HG02571 (cell line): ENCODE results near the gene WRNIP1.

Experiments
- ATAC-seq: cut with Tn5 transposase; IDR thresholded peaks from one replicate; pipeline ENCODE4 v1.9.1; 2021; ENCODE audit warnings: mild to moderate bottlenecking, moderate library complexity; ENCODE audit not compliant: unreplicated experiment

WRNIP1 gene

DNA sequence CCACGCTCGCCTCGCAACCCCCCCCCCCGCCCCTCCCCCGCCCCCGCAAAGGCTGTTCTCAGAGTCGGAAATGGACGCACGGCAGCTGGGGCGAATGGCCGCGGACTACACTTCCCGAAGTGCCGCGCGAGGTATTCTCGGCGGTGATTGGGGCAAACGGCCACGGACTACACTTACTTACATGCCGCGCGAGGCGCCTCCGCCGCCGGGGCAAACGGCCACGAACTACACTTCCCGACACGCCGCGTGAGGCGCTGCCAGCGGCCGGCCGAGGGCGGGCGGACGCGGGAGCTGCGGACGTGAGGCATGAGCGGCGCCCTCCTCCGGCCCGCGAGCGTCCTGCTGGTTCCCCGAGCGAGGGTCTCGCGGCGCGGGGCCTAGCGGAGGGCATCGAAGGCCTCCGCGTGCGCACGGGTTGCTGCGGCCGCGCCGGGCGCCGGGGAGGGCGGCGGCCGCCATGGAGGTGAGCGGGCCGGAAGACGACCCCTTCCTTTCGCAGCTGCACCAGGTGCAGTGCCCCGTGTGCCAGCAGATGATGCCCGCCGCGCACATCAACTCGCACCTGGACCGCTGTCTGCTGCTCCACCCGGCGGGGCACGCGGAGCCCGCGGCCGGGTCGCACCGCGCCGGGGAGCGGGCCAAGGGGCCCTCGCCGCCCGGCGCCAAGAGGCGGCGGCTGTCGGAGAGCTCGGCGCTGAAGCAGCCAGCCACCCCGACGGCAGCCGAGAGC lies at the start of gene WRNIP1:
Gene WRNIP1 (plus strand): TSS at position 228 of the 730 bp plus-strand sequence. CDS start 230 bp downstream, at position 458.
- peak; percentile 86 for ATAC-seq

DNA sequence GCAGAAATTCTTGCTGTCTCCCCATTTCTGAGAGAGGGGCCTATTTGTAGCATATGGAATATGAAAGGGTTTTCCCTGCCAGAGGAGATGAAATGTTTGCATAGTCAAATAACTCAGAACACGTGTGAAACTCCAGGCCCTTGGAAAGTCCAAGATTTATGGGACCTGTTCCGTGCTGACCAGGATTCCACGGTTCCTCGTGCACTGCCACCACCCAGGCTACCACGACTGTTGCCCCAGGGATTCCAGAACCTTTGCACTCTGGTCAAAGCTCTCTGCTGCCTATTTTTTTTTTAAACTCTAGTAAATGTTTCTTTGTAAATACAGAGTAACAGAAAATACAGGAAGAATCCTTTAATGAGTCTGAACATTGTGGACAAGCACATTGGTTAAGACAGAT lies 49.5 kb upstream of the WRNIP1 start:
- no peak for ATAC-seq

DNA sequence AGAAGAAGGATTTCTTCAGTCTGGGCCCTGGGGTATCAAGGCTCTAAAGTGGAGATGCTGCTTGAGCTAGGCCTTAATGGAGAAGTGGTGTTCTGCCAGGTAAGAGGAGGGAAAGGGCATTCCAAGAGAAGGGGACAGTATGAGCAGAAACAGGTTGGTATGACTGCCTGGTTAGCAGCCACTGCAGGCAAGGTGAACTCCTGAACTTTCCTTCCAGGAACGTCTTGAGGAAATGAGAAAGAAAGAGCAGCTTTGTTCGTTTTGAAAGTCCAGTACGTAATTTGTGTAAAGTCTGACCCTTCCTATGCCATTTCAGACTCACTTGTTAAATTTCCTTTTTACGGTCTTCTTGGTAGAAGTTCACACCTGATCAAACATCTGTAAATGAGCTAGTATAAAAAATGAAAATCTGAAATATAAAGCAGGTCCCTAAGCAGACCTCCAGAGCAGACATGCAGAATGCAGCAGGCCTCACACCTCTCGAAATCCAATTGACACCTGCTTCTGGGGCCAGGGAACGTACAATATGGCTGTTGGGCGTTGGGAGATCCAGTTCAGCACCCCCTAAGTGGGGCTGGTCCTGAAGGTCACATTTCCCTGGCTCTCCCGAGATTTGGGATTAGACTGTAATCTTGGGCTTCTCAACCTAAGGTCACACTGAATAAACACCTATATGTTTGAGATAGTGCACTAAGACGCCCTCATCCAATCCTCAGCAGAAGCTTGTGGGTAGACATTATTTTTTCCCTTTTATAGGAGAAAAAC lies 48.1 kb upstream of the WRNIP1 start:
- ATAC-seq = no peak

DNA sequence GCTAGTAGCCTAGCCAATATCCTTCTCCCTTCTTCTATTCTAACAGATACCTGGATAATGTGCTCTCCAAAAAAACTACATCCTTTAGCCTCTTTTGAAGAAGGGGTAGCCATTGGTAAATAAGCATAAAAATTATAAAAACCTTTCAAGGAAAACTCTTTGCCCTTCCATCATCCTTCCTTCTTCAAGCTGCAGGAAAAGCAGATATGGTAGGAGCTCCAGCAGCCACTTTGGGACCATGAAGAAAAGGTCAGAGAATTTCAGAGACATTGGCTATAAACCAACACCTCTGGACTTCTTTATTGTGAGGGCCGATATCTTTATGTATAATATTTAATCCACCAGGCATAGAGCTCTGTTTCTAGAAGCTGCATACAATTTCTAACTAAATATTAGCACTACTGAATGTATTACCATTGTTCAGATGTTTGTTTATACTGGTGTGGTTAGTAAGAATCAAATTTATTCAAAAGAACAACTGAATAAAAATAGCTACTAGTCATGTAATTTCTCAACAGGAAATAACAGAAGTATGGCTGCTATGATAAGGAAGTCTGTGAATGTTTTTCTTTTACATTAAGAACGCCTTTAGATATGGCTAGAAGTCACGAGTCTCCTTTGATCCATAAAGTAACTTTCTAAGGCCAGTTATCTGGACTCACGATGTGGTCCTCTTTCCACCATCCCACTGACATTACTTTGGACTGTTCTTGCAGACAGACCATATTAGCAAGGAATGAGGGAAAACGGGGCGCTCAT lies 46.7 kb upstream of the WRNIP1 start:
- no peak for ATAC-seq

- ATAC-seq = no peak
These were observed 46.1 kb upstream of the WRNIP1 start for GRCh38 chr6:2719093-2719455.

DNA sequence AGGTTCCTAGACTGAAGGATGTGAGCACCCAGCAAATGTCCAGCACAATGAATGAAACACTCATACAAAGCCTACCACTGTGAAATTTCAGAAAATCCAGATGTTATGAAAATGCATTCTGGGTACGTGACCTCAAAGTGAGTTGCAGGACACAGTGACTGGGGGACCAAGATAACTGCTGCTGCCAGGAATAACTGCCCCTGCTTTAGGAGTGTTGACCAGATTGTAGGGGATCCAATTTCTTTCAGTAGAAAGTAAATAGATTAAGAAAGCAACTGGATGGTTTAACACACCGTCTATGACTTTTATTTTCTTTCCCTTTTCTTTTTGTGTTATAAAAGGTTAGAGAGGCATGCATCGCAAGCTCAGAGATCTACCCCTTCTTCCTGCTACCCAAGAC lies 44.0 kb upstream of the WRNIP1 start:
- no peak for ATAC-seq

- ATAC-seq = no peak
These were observed 39.7 kb upstream of the WRNIP1 start for GRCh38 chr6:2725364-2725988.

DNA sequence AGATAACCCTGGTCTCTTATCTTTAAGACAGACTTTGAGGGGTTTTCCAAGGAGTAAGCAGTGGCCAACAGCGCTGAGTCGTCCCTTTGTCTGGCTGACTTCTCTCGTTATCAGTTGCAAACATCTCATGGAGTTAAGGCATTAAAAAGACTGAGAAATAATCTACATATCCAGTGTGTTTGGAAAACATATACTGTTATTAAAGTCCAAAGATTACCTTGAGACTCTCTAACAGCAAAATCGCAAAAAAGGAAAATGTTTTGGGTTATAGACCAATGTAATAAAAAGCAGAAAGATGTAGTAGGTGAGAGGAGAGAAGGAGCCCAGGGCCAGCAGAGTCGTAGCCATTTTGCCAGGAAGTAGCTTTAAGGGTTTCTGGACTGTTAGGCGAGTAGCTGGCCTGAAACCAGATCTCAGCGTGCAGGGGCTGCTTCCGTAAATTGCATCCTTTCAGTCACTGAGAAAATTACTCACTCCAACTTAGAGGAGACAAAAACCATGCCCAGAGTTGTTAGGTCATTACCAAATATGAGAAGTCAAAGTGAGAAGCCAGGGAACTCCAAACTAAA lies 39.1 kb upstream of the WRNIP1 start:
- no peak for ATAC-seq

- ATAC-seq = no peak
These were observed 35.3 kb upstream of the WRNIP1 start for GRCh38 chr6:2729921-2730320.

DNA sequence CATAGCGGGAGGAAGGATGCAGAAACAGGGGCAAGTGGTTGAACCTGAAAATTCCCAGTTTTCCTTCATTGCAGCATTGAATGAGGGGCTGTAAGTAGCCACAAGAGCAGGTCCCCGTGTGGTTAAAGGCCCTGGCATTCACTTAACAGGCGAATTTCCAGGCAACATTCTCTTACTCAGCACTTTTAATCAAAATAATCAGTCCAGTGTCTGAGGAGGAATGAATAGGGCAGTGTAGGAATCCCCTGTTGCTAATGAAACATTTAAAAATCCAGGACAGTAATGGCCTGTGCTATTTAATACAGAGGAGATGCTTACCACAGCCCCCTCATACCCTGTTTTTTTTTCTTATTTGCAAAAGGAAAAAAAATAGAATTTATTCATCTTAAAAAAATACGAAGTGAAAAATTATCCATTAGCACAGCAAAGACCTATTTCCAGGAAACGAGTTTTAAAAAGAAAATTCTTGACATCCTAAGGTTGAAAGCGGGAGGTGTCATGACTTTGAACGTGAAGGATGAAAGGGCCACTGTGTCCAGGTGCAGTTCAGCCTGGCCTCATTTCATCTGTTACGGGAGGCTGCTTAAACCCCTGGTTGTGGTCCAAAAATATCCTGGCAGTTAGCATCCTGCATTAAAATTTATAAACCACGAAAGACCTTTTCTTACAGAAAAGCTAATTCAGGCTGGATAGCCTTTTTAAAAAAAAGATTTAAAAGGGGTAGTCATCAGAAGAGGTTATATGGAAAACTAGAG lies 34.7 kb upstream of the WRNIP1 start:
- no peak for ATAC-seq

DNA sequence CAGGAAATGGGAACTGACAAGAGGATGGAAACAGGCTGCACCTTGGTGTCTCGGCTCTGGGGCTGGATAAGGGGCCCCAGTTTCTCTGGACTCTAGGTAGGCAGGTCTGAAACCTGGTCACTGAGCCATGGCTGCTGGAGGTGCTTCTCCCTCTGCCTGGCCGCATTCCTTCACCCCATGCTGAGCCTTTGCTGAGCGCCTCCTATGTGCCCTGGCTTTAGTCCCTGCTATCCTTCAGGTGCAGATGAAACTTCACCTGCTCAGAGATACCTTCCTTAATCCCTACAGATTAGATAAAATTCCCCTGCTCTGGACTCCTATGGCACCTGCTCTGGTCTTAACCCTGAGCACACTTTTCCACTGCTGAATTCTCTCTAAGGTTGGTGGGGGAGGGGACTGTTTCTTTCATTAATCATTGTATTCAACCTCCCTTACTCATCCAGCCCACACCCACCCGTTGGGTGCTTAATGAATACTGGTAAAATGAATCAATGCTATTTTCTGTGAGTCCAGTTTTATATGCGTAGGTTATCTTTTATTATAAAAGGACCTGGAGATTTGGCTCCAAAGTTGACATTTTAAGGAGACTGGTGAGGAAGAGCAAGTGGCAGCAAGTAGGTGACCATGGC lies 33.8 kb upstream of the WRNIP1 start:
- ATAC-seq = no peak

- no peak for ATAC-seq
These were observed 32.6 kb upstream of the WRNIP1 start for GRCh38 chr6:2732503-2733089.

DNA sequence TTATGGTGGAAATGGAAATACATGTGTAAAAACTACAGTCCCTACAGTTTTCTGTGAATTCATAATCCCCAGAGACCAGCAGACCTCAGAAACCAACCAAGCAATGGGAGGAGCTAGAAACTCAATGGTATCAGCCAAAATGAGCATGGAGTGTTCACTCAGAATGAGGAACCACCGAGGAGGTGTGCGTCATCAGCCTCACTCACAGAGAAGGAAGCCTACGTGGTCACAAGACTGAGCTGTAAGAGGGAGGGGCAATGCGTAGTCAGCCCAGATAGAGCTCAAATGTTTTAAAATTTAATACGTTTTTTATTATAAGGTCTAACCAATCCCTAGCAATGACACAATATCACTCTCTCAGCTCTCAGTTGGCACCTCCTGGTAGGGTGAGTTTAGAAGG lies 31.9 kb upstream of the WRNIP1 start:
- ATAC-seq = no peak

DNA sequence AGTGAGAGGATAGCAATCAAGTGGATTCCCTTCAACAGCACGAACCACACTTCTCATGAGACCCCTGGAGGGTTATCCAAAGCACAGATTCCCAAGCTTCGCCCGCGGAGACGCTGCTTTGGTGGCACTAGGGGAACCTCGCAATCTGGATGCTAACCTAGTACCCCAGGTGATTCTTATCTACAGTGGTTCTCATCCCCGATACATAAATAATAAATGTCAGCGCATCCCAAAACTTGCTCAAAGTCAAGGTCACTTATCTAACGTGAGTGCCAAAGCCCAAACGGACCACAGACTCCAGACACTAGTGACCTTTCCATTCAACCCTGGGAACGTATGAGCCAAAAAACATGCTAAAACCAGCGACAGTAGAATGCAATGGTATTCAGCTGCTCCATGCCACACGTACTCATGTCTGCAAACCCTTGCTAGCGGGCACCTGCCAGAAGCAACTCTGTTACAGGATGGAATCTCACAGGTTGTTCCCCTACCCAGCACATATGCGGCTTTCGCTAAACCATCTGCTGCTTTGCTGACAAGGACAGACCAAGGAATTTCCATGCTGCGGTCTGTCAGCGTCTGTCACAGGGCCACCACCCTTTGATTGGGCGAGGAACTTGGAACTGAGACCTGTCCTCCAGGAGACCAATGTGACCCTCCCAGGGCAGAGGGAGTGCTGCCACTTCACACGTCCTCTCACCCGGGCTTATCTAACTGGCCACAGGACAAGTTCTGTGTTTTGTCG lies 31.3 kb upstream of the WRNIP1 start:
- ATAC-seq = no peak

DNA sequence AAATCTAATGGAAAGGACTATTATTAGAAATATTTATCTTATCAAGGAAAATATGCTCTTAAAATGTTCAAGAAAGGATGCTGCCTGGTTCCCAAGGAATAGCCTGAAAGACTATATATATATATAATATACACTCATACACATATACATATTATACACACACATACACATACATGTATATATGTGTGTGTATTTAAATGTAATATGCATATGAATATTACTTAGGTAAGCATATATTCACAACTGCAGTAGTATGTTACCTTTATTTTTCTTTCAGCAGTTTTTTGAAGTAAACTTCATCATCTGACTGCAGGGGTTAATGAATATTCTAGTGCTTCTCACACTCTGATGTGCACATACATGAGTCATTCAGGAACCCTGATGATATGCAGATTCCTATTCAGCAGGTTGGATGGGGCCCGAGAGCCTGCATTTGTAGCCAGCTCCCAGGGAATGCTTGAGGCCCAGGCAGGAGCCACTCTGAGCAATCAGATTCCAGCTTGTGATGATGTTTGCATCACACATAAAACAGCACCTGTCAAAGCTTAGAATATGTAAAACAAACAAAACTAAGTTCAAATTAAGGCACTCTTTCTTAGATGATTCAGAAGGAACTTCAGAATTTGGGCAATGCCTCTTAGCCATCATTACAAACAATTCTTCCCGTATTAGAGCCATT lies 30.6 kb upstream of the WRNIP1 start:
- ATAC-seq = no peak

- no peak for ATAC-seq
These were observed 27.3 kb upstream of the WRNIP1 start for GRCh38 chr6:2737885-2738284.

- no peak for ATAC-seq
These were observed 26.7 kb upstream of the WRNIP1 start for GRCh38 chr6:2738373-2738979.

DNA sequence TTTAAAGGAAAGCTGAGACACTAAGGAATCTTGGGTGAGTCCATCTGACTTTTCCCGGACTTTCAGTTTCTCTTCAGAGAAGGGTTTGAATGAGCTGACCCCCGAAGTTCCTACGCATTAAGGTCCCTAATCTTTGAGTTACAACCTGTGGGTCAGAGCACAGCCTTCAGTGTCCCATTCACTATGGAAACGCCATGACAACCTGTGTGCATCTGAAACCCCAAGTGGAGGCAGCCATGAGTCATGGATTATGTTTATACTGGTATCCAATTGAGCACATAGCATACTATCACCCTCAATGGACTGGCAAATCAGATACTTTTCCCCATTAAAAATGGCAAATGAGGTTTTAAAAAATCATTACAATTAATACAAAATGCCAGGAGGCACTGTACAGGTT lies 25.9 kb upstream of the WRNIP1 start:
- no peak for ATAC-seq
